HG03039 (cell line): ENCODE measurements around the gene SERP2.
"Not testable (repeated sequence)": the region's sequence is repeated elsewhere in the genome, so short reads cannot be mapped to it uniquely, and the experiment has no call there.

Experiments used
- ATAC-seq: cut with Tn5 transposase; IDR thresholded peaks from one replicate; pipeline ENCODE4 v1.9.1; 2021; ENCODE audit warnings: mild to moderate bottlenecking, moderate library complexity; ENCODE audit not compliant: unreplicated experiment

SERP2 gene

DNA sequence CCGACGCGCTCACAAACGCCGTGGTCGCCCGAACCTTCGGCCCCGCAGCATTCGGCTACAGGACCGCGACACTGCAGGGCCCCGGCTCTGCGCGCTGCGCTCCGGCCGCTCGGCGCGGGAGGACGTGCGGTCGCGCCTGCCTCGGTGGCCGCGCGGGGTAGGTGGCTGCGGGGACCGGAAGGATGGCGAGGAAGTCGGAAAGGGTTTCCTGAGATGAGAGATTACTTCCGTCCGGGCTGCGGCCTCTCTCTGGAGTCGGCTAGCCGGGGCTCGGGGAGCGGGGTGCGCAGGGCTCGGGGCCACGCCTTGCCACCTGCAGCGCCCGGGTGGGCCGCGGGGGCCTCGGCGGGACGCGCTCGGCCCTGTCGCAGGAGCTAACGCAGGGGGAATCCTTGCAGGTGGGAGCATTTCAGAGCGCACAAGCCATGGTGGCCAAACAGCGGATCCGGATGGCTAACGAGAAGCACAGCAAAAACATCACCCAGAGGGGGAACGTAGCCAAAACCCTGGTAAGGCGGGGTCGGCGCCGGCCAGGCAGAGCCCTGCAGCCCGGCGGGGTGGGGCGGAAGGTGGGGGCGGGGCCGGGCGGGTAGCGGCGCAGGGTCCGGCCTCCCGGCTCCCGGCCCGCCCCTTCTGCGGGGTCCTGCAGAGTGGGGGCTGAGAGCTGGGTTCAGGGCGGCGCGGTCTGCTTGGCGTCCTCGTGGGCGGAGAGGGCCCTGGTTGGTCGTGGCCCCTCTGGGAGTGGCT lies at the start of gene SERP2:
Gene SERP2 (plus strand): TSS at position 224 of the 747 bp plus-strand sequence. CDS start 202 bp downstream, at position 426.
- no peak for ATAC-seq

DNA sequence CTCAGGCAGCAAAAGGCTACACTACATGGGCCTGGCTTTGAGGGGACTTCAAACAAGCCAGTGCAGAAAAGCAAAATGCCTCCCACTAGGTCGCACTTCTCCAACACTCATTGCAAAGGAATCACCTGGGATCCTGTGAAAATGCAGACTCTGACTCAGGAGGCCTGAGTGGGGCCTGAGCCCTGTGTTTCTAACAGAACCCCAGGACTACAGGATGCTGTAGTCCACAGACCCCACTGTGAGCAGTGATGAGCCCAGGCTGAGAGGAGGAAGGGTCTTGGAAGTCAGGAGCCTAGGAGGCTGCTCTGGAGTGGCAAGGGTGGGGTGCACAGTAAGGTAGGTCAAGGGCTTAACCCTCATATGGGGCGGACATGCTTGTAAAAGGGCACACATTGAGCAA lies 46.7 kb upstream of the SERP2 start:
- no peak for ATAC-seq

DNA sequence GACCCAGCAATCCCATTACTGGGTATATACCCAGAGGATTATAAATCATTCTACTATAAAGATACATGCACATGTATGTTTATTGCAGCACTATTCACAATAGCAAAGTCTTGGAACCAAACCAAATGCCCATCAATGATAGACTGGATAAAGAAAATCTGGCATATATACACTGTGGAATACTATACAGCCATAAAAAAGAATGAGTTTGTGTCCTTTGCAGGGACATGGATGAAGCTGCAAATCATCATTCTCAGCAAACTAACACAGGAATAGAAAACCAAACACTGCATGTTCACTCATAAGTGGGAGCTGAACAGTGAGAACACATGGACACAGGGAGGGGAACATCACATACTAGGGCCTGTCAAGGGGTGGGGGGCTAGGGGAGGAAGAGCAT lies 44.6 kb upstream of the SERP2 start:
- ATAC-seq: not testable (repeated sequence)

DNA sequence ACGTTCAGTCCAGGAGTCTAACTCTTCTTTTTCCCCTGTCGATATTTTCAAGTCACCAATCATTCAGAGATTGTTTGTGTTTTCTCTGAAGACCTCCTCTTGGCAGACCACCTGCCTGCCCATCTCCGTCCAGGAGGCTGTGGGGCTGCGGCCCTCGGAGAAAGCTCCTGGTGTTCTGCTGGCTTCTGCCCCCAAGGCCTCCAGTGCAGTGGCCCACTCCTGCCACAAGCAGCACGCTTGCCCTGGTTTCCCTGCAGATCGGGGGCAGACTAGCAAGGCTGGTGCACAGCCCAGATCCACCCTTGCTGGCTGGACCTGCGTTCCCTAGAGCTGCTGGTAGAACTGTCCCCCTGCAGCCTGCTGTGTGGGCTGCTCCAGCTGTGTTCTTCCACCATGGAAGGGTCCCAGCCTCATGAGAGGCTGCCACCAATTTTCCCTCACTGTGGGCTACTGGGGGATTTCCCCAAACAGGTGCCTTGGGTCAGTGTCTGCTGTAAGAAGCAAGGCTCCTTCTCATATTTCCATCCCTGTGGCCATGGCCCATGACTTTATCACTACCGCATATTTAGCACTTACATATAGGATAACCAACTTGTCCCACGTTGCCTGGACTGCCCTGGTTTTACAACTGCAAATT lies 43.6 kb upstream of the SERP2 start:
- ATAC-seq: no peak

DNA sequence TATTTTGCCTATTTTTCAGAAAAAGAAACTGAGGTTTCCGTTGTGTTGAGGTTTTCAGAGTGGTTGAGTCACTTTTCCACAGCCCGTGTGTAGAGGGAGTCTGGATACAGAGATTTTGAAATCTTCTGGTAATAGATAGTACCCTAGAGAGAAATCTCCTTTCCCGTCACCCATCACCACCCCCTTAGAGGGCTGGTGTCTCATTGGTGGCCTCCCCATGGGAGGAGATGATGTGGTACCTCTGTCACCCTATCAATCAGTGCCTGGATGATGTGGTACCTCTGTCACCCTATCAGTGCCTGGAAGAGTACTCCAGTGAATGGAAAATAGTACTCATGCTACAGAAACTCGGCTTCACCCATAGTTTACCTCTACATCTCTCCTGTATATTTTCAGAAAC lies 42.2 kb upstream of the SERP2 start:
- no peak for ATAC-seq

DNA sequence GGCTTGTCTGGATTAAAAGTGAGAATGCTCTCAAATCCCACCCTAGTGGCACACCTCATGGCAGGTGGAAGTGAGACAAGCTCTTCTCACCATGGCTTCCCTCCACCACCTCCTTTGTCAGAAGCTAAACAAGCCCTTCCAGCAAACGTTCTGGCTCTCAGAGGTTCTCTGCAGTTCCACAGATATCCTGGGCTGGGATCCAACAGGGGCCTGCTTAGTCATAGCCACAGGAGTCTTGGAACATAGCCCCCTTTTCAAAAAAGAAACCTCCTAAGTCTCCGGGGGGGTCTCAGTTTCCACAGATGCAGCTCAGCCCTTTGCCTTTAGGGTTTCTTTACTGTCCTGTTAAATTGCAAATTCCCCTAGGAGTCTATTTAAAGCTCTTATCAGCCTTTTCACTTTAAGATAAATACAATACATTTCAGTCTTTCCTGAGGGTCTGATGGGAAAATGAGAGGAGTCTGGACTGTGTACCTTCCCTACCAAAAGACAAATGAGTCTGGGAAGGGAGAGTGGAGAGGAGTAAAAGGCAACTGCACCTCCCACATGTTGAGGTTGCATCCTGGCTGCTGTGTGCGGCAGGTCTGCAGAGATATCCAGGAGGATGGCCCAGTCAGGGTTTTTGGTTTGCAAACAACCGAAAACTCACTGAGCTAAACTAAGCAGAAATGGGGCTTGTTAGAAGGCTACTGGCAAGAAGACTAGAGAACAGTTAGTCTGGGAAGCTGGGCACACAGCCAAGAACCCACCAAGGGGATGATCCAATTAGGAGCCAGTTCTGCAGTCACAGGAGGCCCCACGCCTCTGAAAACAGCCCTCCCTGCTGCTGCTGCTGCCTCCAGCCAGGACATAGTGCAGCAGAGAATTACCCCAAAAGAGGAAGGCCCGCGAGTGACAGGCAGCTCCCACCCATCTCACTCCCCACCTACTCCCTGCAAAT lies 41.4 kb upstream of the SERP2 start:
- no peak for ATAC-seq

DNA sequence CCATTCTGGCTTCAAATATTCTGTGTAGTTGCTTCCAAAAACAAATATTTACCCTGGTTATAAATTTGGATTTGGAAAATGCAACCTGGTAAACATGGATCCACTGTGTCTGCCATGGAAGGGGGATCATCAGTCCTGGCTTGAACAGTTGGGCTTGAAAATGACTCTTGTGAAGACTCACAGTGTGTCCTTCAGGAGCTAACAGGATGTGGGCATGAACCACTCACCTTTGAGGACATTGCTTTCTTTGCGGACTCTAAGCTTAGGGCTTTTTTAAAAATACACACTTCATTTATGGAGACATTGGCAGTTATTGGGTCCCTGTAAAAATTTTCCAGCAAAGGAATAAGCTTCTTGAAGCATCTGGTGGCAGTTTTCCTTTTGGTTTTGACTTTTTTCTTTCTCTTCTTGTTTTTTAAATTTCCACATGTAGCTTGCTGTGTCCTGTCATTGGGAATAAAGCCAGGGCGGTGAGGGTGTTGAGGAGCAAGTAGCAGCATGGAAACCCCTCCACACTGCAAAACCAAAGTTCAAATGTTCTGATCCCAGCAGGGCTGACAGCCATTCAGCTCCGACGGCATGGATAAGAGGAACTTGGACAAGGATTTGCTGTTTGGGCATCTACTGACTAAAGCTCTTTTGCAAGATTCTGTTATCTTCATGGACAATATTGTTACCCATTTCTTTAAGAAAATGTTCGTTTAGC lies 39.5 kb upstream of the SERP2 start:
- ATAC-seq: no peak

DNA sequence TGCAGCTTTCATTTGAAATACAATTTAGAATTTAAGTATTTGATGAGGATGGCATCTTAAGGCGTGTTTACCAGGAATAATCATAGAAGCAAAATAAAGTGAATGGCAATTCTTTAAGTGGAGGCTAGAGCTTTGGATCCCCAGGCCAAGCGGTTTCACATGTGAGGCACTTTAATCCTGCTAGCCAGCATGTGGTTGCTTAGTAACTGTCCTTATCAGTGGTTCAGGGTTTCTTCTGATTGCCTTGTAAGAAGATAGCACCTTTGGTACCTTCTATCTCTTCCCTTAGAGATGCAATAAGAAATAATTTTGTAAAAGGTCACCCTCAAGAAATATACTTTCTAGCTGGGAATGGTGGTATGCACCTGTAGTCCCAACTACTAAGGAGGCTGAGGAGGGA lies 38.9 kb upstream of the SERP2 start:
- no peak for ATAC-seq

DNA sequence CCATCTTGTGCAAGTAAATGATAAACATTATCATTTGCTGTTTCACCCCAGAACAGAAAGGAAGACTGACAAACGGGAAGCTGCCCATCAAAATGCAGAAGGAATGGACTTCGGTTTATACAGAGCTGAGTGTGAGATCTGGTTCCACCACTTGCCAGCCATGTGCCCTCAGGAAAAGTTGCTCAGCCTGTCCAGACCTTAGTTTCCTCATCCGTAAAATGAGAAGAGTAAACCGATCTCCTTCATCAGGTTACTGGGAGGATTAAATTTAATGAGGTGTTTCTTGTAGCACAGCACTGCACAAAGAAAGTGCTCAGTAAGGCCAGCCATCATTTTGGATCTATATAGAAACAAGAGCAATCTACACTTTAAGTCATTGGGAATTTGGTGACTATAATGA lies 36.7 kb upstream of the SERP2 start:
- no peak for ATAC-seq

DNA sequence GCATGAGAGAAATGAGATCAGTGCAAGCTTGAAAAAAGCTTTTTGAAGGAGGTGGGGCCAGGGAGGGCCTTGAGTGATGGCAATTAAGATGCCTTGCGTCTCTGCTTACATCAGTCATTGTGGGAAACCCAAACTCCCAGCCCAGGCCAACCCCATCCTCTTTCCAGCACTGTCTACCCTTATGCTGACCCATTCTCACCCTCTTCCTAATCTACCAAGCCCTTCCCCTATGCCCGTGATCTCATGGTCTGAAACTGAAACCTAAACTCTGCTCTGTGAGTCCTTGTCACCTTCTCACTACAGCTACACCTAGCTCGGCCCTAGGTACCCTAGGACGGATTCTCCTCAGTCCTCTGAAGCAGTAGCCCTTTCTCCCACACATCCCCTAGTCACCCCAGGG lies 36.0 kb upstream of the SERP2 start:
- ATAC-seq: no peak

DNA sequence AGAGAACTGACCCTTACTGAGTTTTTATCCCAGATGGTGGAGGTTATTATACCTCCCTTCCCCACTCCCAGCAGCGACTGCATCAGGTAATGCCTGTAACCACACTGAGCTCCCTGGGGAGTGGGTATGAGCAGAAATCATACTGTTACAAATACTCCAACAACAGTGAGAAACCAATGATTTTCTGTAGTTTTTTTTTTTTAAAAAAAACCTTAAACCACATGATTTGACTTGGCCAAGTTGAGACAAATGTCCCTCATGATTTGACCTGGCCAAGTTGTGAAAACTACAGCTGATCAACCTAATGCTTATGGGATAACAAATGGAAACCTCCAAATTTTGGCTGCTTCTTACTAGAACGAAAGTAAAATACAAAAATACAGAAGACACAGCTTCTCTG lies 33.1 kb upstream of the SERP2 start:
- ATAC-seq: no peak

DNA sequence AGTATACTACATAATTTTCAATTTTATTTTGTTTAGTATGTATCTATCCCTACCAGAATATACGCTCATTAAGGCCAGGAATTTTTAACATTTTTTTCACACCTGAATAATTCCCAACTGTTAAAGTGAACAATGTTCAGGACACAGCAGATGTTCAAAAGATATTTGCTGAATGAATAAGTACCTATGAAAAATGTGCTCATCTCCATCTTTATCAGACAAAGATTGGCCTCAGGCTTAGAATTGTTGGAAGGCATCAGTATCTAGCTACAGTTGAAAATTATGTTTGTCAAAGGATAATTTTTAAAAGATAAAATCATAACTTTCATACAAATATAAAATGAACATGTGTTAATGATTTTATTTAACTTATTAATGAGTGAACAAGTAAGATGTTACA lies 30.9 kb upstream of the SERP2 start:
- ATAC-seq: no peak

DNA sequence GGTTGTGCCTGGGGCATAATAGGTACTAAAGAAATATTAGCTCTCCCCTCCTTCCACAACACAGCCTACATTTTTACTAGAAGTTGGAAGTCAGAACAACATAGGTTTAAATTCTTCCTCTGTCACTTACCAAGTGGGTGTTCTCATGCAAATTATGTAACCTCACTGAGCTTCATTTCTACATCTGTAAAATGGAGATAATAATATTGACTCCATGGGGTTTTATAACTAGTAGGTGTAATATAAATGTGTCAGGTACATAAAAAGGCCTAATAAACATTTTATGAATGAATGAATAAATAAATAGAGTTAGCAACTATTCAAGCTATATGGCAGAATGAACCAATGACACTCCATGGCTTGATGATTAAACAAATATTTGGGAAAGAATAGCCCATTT lies 27.1 kb upstream of the SERP2 start:
- ATAC-seq: no peak

DNA sequence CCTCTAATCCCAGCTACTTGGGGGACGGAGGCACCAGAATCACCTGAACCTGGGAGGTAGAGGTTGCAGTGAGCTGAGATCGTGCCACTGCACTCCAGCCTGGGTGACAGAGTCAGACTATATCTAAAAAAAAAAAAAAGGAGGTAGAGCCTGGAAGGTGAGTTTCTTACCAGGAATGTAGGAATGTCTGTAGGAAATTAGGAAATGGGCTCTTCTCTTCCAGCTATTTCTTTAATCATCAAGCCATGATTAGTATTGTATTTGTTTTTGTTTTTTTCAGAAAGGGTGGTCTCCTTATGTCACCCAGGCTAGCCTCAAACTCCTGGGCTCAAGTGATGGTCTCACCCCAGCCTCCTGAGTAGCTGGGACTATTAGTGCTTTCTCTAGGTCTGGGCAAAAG lies 26.3 kb upstream of the SERP2 start:
- ATAC-seq: no peak

DNA sequence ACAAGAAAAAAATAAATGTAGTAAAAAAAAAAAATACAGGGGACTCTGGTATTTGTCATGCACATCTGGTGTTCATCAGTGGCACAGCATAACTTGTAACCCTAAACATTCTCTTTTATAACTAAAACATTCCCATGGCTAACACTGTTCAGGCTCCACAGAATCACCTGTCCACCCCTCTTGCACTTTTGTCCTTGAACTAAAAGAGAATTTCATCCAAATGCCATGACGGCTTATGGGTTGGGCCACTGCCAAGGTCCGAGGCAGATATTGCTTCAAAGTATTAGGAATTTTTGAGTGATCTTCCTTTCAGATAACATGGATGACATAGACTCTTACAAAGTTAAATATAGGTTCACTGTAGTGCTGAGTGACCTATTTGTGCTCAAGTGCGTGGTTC lies 25.7 kb upstream of the SERP2 start:
- ATAC-seq: no peak

DNA sequence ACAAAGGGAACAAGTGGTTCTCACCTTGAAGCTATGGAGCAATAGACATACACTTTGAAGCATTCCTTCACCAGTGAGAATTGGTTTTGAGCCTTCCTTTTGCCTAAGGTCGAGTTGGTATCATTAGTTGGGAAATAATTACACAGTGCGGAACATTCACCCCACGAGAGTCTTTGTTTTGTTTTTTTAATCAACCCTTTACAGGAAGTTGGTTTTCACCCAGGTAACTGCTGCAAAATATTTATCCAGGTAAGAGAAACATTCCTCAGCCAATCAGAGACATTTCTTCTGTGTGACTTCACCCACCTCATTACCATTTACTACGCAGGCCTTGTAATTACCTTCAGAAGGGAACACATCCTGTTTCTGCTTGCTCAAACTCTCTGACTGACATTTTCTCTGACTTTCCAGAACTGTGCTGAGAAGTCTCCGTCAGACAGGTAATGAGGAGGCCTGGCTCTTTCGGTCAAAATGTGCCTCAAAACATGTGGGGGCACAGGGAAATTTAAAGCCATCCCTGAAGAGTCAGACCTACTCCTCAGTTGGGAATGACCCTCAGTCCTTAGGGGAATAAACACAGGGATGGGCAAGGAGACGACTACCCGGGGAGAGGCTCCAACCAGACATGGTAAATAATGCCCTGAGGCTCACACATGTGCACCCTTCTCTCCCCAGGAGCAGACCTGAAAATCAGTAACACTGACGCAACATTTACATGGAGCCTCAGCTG lies 22.7 kb upstream of the SERP2 start:
- no peak for ATAC-seq

DNA sequence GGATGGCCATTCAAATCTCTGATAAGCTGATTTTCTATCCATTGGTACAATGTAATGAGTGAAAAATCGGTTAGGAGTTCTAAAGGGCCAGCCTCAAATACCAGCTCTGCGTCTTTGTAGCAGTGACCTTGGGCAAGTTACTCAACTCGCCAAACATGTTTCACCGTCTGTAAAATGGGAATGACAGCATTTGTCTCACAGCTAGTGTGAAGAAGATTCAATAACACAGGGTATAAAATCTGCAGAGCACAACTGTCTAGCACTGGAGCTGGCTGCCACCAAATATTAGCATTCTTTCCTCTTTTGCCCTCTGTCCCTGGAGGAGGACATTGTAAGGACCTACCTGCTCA lies 22.1 kb upstream of the SERP2 start:
- ATAC-seq: no peak

DNA sequence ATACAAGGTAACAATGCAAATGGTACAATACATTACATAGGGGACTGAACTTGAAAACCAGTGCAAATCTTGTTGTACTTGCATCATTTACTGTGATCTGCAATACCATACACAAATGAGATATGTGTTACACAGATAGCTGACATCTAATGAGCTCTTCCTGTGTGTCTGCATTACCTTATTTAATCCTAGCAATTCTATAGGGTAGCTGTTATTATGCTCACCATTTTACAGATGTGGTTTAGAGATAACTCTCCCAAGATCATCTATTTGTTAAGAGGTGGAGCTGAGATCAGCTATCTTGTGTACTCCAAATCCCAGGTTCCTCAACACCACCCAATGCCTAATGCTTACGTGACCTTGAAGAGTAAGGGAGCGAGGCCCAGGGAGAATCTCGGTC lies 21.4 kb upstream of the SERP2 start:
- no peak for ATAC-seq

DNA sequence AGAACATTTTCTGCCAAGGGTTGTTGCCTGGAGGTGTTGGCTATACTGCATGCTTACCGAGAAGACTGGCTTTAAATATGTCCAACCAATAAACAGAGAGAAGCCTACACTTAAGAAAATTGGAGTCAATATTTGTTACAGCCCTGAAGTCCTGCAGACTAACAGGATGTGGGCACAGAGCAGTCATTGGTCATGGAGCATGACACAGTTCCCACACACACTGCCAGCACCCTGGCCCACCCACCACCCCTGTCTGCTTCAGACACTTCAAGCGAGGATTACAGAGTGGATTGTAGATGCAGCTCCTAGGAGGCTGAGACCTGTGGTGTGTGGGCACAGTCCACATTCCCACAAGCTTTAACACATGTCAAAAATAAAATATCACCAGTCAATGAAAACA lies 21.0 kb upstream of the SERP2 start:
- ATAC-seq: no peak

DNA sequence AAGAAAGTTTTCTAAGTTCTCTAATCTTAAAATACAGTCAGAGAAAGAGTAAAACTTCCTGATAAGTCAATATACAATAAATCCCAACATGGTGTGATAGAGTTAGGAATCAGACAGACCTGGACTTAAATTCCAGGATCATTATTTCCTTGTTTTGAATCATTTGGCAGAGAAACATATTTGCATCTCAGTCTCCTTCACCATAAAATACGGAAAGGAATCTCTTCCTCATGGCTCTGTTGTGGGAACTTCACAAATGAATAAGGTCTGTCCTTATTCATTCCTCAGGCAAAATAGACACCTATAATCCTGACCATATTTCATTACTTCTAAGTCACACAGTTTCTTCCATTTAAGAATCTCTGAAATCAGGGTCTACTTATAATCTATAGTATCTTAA lies 19.3 kb upstream of the SERP2 start:
- ATAC-seq: no peak

DNA sequence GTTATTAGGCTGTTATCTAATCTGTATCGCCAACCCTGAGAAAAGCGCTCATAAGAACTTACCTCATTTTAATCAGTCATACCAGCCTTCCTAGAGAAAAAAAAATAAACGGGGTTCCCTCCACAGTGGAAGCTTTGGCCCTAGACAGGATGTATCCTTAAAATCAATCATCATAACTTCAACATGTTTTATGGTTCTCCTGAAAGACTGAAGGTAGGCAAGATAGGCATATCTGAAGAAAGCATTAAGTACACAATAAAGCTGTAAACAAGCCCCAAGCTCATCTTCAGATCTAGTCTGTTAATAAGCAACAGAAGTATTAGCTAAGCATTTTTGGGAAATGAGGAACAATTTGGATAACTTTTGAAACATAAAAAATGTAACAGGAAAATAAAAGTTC lies 18.7 kb upstream of the SERP2 start:
- no peak for ATAC-seq
